GM13977 (cell line): Measurements from ENCODE around the gene CD300E.
"Not testable (repeated sequence)": the region's sequence is repeated elsewhere in the genome, so short reads cannot be mapped to it uniquely, and the experiment has no call there.

Experiments used
- DNase-seq: peaks from one replicate; pipeline ENCODE4 v3.0.0; 2012; ENCODE audit warnings: low spot score
- CTCF ChIP-seq: IDR thresholded peaks from 2 replicates; pipeline ENCODE4 v1.5.1; 2012; ENCODE audit warnings: mild to moderate bottlenecking, control low read depth; ENCODE audit not compliant: insufficient read depth; ENCODE audit errors: extremely low read depth, missing control alignments
- in situ Hi-C: fragments of 300-500 bp; cut with MboI; formaldehyde crosslinking; loops from one replicate; pipeline ENCODE4 v1.12.0; 2022; ENCODE audit warnings: low sequenced_read_pairs, low pct_unique_long_range_greater_than_20kb, mixed read lengths, inconsistent platforms; ENCODE audit not compliant: unreplicated experiment

CD300E gene

GRCh38 chr17:74584292-74585060 lies 39.1 kb downstream of the CD300E start:
- TF ChIP-seq CTCF, result no peak
- no peak for DNase-seq
- in situ Hi-C loops, result no loop called here

GRCh38 chr17:74582633-74583032 lies 40.9 kb downstream of the CD300E start:
- DNase-seq, result no peak
- TF ChIP-seq CTCF, result no peak
- in situ Hi-C loops, result no loop called here

GRCh38 chr17:74579900-74580299 lies 43.6 kb downstream of the CD300E start:
- no peak for DNase-seq
- in situ Hi-C loops, result no loop called here
- TF ChIP-seq CTCF, result no peak

DNA sequence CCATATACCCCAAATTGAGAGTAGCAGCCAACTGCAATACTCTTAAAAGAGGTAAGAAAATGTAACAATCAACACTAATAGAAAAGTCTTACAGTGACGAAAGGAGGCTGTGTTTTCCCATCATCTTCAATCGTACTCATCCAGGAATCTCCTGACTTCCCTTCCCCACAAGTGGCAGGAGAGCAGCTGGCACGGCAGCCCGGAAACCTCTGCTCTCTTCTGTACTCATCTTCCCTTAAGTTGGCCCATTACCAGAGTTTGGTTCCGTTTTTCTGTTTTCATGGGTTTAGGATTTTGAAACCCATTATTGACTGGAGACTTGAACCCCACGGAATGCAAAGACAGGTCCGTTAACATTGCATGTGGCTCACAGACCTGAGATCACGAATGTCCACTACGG lies 44.6 kb downstream of the CD300E start:
- DNase-seq, result no peak
- no peak for TF ChIP-seq CTCF
- in situ Hi-C loops, result no loop called here

DNA sequence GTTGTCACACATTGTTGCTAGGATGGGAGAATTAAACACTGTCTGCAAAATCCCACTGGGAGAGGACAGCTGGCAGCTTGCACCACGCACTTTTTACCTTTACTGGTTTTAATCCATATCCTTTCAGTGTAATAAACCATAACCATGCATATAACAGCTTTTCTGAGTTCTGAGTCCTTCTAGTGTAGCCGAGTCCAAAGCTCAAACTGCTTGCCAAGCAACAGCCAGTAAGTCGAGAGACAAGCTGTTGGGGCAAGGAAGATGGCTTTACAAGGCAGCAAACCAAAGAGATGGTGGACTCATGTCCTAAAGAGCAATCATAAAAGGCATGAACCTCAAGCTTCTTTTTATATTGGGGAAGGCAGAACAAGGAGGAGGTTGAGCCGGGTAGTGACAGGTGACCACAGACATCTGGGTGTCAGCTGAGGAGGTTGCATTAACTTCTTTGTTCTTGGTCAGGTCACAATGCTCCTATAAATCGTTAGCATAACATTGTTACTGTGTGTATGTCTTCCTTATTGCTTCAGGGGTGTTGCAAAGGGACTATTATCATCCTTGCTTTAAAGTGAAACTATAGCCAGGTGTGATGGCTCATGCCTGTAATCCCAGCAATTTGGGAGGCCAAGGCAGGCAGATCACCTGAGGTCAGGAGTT lies 48.9 kb downstream of the CD300E start:
- in situ Hi-C loops, result no loop called here
- no peak for DNase-seq
- no peak for TF ChIP-seq CTCF

DNA sequence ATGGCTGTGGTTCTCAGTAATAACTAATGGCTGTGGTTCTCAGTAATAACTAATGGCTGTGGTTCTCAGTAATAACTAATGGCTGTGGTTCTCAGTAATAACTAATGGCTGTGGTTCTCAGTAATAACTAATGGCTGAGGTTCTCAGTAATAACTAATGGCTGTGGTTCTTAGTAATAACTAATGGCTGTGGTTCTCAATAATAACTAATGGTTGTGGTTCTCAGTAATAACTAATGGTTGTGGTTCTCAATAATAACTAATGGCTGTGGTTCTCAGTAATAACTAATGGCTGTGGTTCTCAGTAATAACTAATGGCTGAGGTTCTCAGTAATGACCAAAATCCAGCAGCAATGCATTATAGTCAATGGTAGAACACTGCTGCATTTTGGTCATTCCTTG lies 49.9 kb downstream of the CD300E start:
- DNase-seq, in situ Hi-C loops: not testable (repeated sequence)

GRCh38 chr17:74573169-74573568 lies 50.4 kb downstream of the CD300E start:
- no peak for TF ChIP-seq CTCF
- in situ Hi-C loops, result no loop called here
- no peak for DNase-seq
